Measurements from ENCODE around the gene ABHD15. TPM values are rescaled to one million over a fixed set of nuclear protein-coding genes. Genes with fewer than 3 reads are reported as not detected.
A peak's percentile ranks its signal among the peaks of the same experiment; 100 is the strongest.
"Not testable (repeated sequence)": the region's sequence is repeated elsewhere in the genome, so short reads cannot be mapped to it uniquely, and the experiment has no call there.

The ABHD15 gene
- total and polyA plus RNA-seq, 9 of the 15 experiments (the other 6 are each of a cell fraction or from before 2014, with no cell fraction given): 0.85 to 4.2 (median 2.1) TPM

- H3K9me3 ChIP-seq (replicated peaks; ENCODE audit: control insufficient read depth, insufficient read depth, low read depth, low read length); H3K9ac ChIP-seq (ENCODE audit: insufficient read depth in 1 of 2, low read depth in 2 of 2, low read length in 2 of 2); H3K27ac ChIP-seq (ENCODE audit: extremely low read depth, low read depth, low read length); H3K9me1 ChIP-seq (ENCODE audit: control insufficient read depth, insufficient read depth, low read length); FAIRE-seq; H3K36me3 ChIP-seq (ENCODE audit: control insufficient read depth, insufficient read depth, low read length); DNase-seq (ENCODE audit: extremely low read depth in 1 of 4, low spot score in 3 of 4); H3K4me3 ChIP-seq; CTCF ChIA-PET (ENCODE audit: low intra/inter-chr PET ratio); H3K79me2 ChIP-seq (ENCODE audit: control insufficient read depth, insufficient read depth, low read length); POLR2A ChIA-PET; in situ Hi-C loops (cut with MboI); BruUV-seq (replicated peaks); ATAC-seq; H2AFZ ChIP-seq (ENCODE audit: low read depth, low read length); H3K4me2 ChIP-seq (ENCODE audit: insufficient read depth, low read length): not testable (repeated sequence)
- intact Hi-C loops (cut with micrococcal nuclease): loop anchor here (10.0 kb wide), 1 partner anchor 413 kb away; no protein-coding TSS in a partner anchor
- Histone ChIP-seq H3K27me3 (ENCODE audit: control insufficient read depth in 2 of 2, insufficient read depth in 2 of 2, low read length in 2 of 2) (peaks cover 10 to 20% of the 10 kb centered on the region in 2 experiments; a peak in 4 of 5 replicates), H4K20me1 (replicated peaks; ENCODE audit: control insufficient read depth, insufficient read depth, low read length) (peaks cover 19% of the 10 kb centered on the region), H3K4me1 (replicated peaks in 1 of 2; ENCODE audit: control insufficient read depth in 2 of 2, insufficient read depth in 2 of 2, low read length in 2 of 2) (peaks cover 8 to 14% of the 10 kb centered on the region in 2 experiments; a peak in 4 of 5 replicates)
- WGBS (ENCODE audit: insufficient coverage, low coverage, missing lambda C conversion rate): 26% methylated on average over 4 of the region's 5 CpGs
- TF ChIP-seq ZBTB2 (IDR thresholded peaks at IDR 0.05): 0 out of 2 replicates have a peak, but pooled peaks have one; percentile 21
- 0 out of 2 replicates have a peak, but pooled peaks have one; percentile 20 for TF ChIP-seq CEBPB (tag; IDR thresholded peaks at IDR 0.05)
- peak; percentile 99 for TF ChIP-seq ZNF512 (tag; IDR thresholded peaks at IDR 0.05)
- 0 out of 2 replicates have a peak, but pooled peaks have one; percentile 26 for TF ChIP-seq MTA1 (IDR thresholded peaks at IDR 0.05; ENCODE audit: borderline replicate concordance)
- TF ChIP-seq HLTF (IDR thresholded peaks at IDR 0.05): 0 out of 2 replicates have a peak, but pooled peaks have one; percentile 31
Observed at GRCh38 chr17:29558139-29558538, 8.7 kb downstream of the ABHD15 start.
